HG03175 (cell line): ENCODE data around the gene KIF1B.
"Not testable (repeated sequence)": the region's sequence is repeated elsewhere in the genome, so short reads cannot be mapped to it uniquely, and the experiment has no call there.

Experiments used
- ATAC-seq: cut with Tn5 transposase; IDR thresholded peaks from one replicate; pipeline ENCODE4 v1.9.1; 2021; ENCODE audit warnings: mild to moderate bottlenecking, moderate library complexity; ENCODE audit not compliant: unreplicated experiment

Gene KIF1B

DNA sequence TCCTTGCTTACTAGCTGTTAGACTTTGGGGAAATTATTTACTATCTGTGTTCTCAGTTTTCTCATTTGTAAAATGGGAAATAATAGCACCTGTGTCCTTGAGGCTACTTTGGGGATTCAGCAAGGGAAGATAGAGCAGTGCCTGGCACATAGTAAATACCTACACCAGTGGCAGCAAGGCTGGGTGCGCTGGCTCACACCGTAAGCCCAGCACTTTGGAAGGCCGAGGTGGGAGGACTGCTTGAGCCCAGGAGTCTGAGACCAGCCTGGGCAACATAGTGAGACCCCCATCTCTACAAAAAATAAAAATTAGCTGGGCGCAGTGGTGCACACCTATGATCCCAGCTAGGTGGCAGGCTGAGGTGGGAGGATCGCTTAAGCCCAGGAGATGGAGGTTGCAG is 211.3 kb downstream of the KIF1B start:
- ATAC-seq: no peak

DNA sequence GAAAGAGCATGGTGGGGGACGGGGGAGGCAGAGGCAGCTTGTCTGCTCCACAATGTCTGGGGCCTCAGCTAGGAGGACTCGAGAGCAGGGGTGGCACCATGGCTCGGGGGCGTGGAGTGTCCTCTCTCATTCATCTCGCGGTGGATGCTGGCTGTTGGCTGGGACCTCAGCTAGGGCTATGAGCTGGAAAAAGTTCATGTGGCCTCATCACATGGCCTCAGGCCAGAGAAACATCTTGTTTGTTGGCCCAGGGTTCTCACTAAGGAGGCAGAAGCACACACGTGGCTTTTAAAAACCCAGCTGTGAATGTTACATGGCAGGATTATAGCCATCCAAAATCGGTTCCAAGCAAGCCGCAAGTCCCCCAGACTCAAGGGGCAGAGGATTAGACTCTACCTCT is 213.7 kb downstream of the KIF1B start:
- no peak for ATAC-seq

DNA sequence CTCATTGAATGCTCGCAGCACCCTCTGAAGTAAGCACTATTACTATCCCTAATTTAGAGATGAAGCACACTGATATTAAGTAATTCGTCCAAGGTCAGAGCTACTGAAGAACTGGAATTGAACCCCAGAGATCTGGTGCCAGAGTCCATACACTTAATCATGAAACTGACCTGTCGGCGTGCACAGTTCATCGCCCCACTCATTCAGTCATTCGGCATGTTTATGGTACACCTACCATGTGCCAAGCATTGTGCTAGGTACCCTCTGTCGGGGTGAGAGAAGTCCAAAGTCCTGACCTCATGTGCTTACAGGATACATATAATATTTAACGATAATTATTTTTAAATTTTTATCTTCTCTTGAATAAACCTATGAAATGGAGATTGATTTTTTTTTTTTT is 214.3 kb downstream of the KIF1B start:
- no peak for ATAC-seq

DNA sequence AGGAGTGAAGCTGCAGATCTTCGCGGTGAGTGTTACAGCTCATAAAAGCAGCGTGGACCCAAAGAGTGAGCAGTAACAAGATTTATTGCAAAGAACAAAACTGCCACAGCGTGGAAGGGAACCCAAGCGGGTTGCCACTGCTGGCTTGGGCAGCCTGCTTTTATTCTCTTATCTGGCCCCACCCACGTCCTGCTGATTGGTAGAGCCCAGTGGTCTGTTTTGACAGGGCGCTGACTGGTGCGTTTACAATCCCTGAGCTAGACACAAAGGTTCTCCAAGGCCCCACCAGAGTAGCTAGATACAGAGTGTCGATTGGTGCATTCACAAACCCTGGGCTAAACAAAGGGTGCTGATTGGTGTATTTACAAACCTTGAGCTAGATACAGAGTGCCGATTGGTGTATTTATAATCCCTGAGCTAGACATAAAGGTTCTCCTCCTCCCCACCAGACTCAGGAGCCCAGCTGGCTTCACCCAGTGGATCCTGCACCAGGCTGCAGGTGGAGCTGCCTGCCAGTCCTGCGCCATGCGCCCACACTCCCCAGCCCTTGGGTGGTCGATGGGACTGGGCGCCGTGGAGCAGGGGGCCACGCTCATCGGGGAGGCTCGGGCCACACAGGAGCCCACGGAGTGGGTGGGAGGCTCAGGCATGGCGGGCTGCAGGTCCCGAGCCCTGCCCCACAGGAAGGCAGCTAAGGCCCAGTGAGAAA is 215.6 kb downstream of the KIF1B start:
- not testable (repeated sequence) for ATAC-seq

DNA sequence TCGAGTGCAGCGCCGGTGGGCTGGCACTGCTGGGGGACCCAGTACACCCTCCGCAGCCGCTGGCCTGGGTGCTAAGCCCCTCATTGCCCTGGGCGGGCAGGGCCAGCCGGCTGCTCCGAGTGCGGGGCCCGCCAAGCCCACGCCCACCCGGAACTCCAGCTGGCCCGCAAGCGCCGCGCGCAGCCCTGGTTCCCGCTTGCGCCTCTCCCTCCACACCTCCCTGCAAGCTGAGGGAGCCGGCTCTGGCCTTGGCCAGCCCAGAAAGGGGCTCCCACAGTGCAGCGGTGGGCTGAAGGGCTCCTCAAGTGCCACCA is 216.1 kb downstream of the KIF1B start:
- not testable (repeated sequence) for ATAC-seq

DNA sequence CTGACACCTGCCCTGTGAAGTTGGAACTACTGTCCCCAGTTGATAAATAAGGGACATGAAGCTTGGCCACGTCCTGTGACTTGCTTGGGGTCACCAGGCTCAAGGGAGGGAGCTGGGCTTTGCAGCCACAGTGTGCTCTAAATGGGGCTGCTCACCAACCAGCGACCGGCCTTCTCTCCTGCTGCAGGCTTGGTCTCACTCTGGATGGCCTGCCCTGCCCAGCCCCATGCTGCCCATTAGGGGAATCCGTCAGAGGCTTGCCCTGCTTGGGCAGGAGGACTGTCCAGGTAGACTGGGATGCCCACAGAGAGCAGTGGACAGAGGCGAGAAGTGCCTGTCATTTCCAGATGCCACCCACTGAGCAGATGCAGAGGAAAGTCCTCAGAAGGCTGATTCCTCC is 218.6 kb downstream of the KIF1B start:
- no peak for ATAC-seq

DNA sequence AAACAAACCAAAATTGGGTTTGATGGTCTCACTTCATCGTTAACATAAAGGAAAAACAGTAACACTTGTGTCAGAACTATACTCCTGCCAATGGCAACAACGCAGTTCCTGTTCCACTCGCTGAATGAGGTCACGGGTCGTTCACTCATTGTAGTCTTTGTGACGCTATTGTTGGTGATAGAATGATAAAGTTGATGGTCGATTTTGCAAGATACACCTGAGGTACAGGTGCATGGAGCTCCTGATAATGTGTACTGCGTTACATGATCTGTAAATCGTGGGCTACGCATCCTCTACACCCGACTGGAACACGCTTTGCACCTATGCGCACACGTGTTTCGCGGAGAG is 219.5 kb downstream of the KIF1B start:
- no peak for ATAC-seq

DNA sequence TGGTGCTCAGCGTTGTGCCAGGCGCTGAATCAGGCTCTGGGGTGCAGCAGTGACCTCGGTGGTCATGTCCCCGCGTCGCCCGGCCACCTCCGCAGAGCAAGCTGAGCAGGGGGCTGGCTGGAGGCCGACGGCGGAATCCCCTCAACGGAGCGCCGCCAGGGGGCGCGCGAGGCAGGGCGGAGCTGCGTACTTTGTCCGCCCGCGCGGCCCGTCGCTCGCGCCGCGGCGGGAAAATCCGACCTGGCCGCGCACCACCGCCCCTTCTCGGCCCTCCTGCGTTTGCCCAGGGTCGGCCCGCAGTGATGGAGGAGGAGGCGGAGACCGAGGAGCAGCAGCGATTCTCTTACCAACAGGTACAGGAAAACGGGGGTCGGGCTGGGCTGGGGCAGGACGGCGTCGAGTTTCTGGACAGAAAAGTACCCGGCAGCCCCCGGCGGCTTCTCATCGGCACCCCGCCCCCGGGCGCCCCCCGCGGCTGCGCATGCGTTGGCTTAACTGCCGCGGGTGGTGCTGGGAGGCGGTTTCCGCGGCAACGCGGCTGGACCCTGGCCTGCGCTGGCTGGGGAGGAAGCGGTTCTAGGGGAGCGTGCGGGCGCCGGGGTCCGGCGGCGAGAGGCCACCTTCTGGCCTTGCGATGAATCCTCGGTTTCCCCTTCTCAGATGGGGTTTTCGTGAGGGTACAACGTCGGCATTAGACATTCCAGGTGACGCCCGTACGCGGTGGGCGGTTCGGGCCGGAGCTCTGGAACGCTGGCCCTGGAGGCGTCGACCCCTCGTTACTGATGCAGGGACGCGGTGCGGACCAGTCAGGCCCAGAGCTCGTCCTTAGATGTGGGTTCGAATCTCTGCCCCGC is 220.1 kb downstream of the KIF1B start, which contains the start of gene CENPS:
CENPS (plus strand) TSS at position 218 of the 854 bp plus-strand sequence; CDS start at position 303, 85 bp downstream.
- ATAC-seq: peak; percentile 88
